HCT116 (cell line): ENCODE measurements around the gene GRM5.

ENCODE experiments used
- EZH2 ChIP-seq: fragments of 200-600 bp; sonication (generic); IDR thresholded peaks from 2 replicates; pipeline ENCODE4 v1.6.1; 2017; ENCODE audit warnings: antibody characterized with exemption, mixed run types
- EZH2phosphoT487 ChIP-seq: fragments of 200-600 bp; IDR thresholded peaks from 2 replicates; pipeline ENCODE4 v1.6.1; 2018; ENCODE audit warnings: antibody characterized with exemption, borderline replicate concordance
- POLR2A ChIP-seq: IDR thresholded peaks from 2 replicates; pipeline ENCODE4 v1.7.0; 2011; ENCODE audit warnings: borderline replicate concordance; ENCODE audit not compliant: insufficient read depth, insufficient read length; ENCODE audit errors: extremely low read depth
- SP1 ChIP-seq: IDR thresholded peaks from 2 replicates; pipeline ENCODE4 v1.6.1; 2012; ENCODE audit warnings: low read depth
- TCF7L2 ChIP-seq: IDR thresholded peaks from 2 replicates; pipeline ENCODE4 v1.7.0; 2011; ENCODE audit warnings: borderline replicate concordance, inconsistent platforms; ENCODE audit not compliant: insufficient read depth, insufficient read length; ENCODE audit errors: extremely low read depth
- YY1 ChIP-seq: IDR thresholded peaks from 2 replicates; pipeline ENCODE4 v1.6.1; 2011; ENCODE audit warnings: low read length, low read depth, moderate library complexity, mild to moderate bottlenecking; ENCODE audit not compliant: insufficient replicate concordance; ENCODE audit errors: extremely low read depth
- ZNF274 ChIP-seq: fragments of 200-500 bp; sonication (Bioruptor generic); IDR thresholded peaks from 2 replicates; pipeline ENCODE4 v1.6.1; 2014; ENCODE audit warnings: mild to moderate bottlenecking, low read depth, low read length, inconsistent platforms
- TF ChIP-seq, protein P1 (sequence below), 3 experiments: fragments of 200-600 bp in 1 of 3; sonication (generic) in 1 of 3; IDR thresholded peaks in 2 of 3; conservative IDR thresholded peaks in 1 of 3; 2 replicates each; pipeline ENCODE4 v1.5.1; 2012 to 2017; ENCODE audit warnings: low read depth in 2 of 3, low read length in 2 of 3, antibody characterized with exemption in 1 of 3, borderline replicate concordance in 1 of 3, control low read depth in 1 of 3, mild to moderate bottlenecking in 1 of 3, mixed read lengths in 1 of 3, mixed run types in 1 of 3, moderate library complexity in 1 of 3; ENCODE audit not compliant: insufficient read depth in 1 of 3
- TF ChIP-seq, protein P2 (sequence below): IDR thresholded peaks from 2 replicates; pipeline ENCODE4 v1.6.1; 2012
- TF ChIP-seq, protein P3 (sequence below): IDR thresholded peaks from 2 replicates; pipeline ENCODE4 v1.6.1; 2012

DNA sequence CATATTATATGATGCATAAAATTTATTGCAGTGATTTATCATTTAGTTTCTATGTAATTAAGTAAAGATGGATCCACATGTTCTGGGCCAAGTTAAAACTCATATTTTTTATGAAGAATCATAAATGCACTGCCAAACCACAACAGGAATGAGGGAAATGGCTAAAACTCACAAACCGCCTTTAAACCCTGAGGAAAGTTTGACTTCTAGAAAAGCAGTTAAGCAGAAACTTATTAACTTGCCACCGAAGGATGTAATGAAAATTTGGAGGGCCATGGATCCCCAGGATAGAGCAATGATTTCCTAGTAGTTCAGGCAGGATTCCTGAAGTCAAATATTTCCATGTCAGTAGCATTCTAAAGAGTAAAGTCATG lies 510.0 kb downstream of the GRM5 start:
- TF ChIP-seq, protein P1, sequence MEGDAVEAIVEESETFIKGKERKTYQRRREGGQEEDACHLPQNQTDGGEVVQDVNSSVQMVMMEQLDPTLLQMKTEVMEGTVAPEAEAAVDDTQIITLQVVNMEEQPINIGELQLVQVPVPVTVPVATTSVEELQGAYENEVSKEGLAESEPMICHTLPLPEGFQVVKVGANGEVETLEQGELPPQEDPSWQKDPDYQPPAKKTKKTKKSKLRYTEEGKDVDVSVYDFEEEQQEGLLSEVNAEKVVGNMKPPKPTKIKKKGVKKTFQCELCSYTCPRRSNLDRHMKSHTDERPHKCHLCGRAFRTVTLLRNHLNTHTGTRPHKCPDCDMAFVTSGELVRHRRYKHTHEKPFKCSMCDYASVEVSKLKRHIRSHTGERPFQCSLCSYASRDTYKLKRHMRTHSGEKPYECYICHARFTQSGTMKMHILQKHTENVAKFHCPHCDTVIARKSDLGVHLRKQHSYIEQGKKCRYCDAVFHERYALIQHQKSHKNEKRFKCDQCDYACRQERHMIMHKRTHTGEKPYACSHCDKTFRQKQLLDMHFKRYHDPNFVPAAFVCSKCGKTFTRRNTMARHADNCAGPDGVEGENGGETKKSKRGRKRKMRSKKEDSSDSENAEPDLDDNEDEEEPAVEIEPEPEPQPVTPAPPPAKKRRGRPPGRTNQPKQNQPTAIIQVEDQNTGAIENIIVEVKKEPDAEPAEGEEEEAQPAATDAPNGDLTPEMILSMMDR (IDR thresholded peaks at IDR 0.05 in 2 of 3, conservative IDR thresholded peaks at IDR 0.05 in 1 of 3; ENCODE audit: borderline replicate concordance in 1 of 3, insufficient read depth in 1 of 3, low read depth in 2 of 3, low read length in 2 of 3): no peak
- TF ChIP-seq, protein P2, sequence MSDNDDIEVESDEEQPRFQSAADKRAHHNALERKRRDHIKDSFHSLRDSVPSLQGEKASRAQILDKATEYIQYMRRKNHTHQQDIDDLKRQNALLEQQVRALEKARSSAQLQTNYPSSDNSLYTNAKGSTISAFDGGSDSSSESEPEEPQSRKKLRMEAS: no peak
- TF ChIP-seq POLR2A (no peak), SP1 (no peak), ZNF274 (no peak), EZH2phosphoT487 (no peak), TCF7L2 (no peak), YY1 (no peak), EZH2 (no peak)
- TF ChIP-seq, protein P3, sequence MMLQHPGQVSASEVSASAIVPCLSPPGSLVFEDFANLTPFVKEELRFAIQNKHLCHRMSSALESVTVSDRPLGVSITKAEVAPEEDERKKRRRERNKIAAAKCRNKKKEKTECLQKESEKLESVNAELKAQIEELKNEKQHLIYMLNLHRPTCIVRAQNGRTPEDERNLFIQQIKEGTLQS: no peak
